ENCODE measurements around the gene LUZP4.

DNA sequence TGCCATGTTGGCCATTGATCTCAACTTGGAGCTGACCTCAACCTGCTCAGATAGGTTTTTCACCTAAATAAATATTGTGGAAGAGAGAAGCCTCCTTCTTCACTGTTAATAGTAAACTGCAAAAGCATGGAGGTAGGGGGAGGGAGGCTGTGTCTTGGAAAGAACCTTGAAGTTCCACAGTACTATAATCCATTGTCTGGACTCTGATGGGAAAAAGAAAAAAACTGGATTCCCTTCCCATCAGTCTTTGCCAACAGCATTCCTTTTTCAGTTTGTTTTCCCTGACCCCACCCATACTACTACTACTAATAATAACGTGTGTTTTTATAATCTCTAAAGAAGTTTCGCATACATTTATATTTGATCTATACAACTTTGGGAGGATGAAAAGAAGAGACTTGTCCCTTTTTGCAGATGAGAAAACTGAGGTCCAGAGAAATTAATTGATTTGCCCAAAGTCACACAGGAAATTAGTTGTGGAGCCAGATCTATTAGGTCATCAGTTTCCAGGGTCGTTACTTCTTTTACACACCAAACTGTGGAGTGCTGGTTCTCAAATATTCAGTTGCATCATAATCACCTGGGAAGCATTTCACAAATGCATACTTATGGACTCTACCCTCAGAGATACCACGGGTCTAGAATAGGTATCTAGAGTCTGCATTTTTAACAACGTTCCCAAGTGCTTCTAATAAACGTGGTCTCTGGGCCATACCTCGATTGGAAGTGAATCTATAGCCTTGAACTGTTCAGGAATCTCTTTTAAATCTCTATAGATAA, 59.1 kb downstream of the LUZP4 start:
- TF ChIP-seq, protein P1, sequence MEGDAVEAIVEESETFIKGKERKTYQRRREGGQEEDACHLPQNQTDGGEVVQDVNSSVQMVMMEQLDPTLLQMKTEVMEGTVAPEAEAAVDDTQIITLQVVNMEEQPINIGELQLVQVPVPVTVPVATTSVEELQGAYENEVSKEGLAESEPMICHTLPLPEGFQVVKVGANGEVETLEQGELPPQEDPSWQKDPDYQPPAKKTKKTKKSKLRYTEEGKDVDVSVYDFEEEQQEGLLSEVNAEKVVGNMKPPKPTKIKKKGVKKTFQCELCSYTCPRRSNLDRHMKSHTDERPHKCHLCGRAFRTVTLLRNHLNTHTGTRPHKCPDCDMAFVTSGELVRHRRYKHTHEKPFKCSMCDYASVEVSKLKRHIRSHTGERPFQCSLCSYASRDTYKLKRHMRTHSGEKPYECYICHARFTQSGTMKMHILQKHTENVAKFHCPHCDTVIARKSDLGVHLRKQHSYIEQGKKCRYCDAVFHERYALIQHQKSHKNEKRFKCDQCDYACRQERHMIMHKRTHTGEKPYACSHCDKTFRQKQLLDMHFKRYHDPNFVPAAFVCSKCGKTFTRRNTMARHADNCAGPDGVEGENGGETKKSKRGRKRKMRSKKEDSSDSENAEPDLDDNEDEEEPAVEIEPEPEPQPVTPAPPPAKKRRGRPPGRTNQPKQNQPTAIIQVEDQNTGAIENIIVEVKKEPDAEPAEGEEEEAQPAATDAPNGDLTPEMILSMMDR (IDR thresholded peaks at IDR 0.05), result no peak
- TF ChIP-seq POLR2AphosphoS5 (IDR thresholded peaks at IDR 0.05) (no peak), POLR2A (IDR thresholded peaks at IDR 0.05) (no peak)
